ENCODE results near the gene YJU2. TPM values are rescaled to one million over a fixed set of nuclear protein-coding genes. Genes with fewer than 3 reads are reported as not detected.

YJU2 gene
- total and polyA plus RNA-seq, 8 donors, result 13.2 to 21.0 (median 17.8) TPM

DNA sequence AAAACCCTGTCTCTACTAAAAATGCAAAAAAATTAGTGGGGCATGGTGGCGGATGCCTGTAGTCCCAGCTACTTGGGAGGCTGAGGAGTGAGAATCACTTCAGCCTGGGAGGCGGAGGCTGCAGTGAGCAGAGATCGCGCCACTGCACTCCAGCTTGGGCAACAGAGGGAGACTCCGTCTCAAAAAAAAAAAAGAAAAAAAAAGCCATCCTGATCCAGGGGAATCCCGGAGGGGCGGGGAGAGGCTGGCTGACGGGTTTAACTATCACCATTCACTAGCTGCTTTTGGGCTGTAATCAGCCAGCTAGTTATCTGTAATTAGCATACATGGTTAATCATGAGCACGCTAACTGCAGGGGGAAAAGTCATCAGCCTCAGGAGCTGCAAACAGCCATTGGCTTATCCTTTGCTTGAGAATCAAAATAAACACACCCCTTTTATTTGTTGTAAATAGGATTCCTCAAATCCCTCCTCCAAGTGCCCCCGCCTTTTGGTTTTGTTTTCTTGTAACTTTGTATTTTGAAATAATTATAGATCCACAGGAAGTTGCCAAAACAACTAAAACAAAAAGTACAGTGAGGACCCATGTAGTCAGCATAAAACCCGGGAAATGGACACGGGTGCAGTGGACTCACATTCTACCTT is 67.1 kb downstream of the YJU2 start:
- TF ChIP-seq, protein P1, sequence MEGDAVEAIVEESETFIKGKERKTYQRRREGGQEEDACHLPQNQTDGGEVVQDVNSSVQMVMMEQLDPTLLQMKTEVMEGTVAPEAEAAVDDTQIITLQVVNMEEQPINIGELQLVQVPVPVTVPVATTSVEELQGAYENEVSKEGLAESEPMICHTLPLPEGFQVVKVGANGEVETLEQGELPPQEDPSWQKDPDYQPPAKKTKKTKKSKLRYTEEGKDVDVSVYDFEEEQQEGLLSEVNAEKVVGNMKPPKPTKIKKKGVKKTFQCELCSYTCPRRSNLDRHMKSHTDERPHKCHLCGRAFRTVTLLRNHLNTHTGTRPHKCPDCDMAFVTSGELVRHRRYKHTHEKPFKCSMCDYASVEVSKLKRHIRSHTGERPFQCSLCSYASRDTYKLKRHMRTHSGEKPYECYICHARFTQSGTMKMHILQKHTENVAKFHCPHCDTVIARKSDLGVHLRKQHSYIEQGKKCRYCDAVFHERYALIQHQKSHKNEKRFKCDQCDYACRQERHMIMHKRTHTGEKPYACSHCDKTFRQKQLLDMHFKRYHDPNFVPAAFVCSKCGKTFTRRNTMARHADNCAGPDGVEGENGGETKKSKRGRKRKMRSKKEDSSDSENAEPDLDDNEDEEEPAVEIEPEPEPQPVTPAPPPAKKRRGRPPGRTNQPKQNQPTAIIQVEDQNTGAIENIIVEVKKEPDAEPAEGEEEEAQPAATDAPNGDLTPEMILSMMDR (IDR thresholded peaks at IDR 0.05), result no peak
- Histone ChIP-seq H3K9me3 (no peaks in the 10 kb centered on the region), H3K27ac (peak overlapping the region in 1 of 2 donors; percentile 18), H3K4me3 (no peak overlapping the region), H3K36me3 (no peaks in the 10 kb centered on the region), H3K27me3 (no peaks in the 10 kb centered on the region), H3K4me1 (peaks cover 0 to 7% of the 10 kb centered on the region in 2 donors)
- intact Hi-C loops (cut with DNase I), result no loop called here
- ATAC-seq, result no peak
- peak in 1 of 4 donors; percentile 33 for DNase-seq

DNA sequence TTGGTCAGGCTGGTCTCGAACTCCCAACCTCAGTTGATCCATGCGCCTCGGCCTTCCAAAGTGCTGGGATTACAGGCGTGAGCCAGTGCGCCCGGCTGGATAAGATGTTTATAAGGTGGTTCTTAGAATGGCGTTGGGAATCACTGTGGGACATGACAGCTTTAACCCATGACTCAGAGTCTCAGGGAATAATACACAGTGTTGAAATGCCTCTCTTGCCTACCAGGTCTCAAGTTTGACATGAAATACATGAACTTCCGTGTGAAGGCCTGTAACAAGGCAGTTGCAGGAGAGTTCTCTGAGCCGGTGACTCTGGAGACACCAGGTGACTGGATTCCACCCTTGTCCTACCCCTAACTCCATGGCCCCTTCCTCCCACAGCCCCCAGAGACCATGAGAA is 70.1 kb downstream of the YJU2 start:
- Histone ChIP-seq H3K9me3 (peaks cover 0 to 16% of the 10 kb centered on the region in 2 donors), H3K4me1 (peaks cover 0 to 7% of the 10 kb centered on the region in 2 donors), H3K4me3 (no peak overlapping the region), H3K36me3 (no peaks in the 10 kb centered on the region), H3K27me3 (no peaks in the 10 kb centered on the region), H3K27ac (no peak overlapping the region)
- DNase-seq (peak in 1 of 4 donors; percentile 12), ATAC-seq (no peak)
- intact Hi-C loops (cut with DNase I), result no loop called here
- TF ChIP-seq, protein P1 (IDR thresholded peaks at IDR 0.05), result no peak

DNA sequence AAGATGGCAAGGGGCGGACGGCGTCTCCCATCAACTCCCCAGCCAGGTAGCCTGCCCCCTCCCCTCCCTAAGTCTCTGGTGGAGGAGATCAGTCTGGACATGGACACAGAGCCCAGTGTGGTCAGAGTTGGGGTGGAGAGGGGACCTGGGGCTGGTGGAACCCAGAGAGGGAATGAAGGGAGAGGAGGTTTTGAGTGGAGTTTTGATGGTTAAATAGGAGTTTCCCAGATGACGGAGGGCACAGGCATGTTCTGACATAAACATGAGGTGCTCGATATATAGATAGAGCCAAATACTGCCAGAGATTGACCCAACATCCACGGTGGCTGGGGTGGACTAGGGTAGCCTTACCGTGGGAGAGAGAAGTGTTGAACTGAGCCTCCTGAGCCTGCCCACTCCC is 71.6 kb downstream of the YJU2 start:
- no peak overlapping the region for H3K27ac ChIP-seq
- H3K36me3 ChIP-seq, result no peaks in the 10 kb centered on the region
- no peak overlapping the region for H3K4me3 ChIP-seq
- peaks cover 0 to 7% of the 10 kb centered on the region in 2 donors for H3K4me1 ChIP-seq
- DNase-seq (no peak), ATAC-seq (no peak)
- intact Hi-C loops (cut with DNase I), result no loop called here
- H3K9me3 ChIP-seq, result peaks cover 0 to 21% of the 10 kb centered on the region in 2 donors
- TF ChIP-seq, protein P1 (IDR thresholded peaks at IDR 0.05), result no peak
- H3K27me3 ChIP-seq, result no peaks in the 10 kb centered on the region

Other genes with a start within 250 kb of the YJU2 start
- 10 to 100 TPM; 24.3 to 26.9 TPM for gene PIAS4, start 239.3 kb upstream of the YJU2 start, total RNA-seq
- gene PIAS4, start 239.3 kb upstream of the YJU2 start, polyA plus RNA-seq (ENCODE audit: insufficient read length in 6 of 6), result 10 to 100 TPM; 20.9 to 29.9 (median 23.0) TPM
- gene ZBTB7A, start 180.2 kb upstream of the YJU2 start, total RNA-seq, result 10 to 100 TPM; 38.8 to 49.5 TPM
- gene ZBTB7A, start 180.2 kb upstream of the YJU2 start, polyA plus RNA-seq (ENCODE audit: insufficient read length in 6 of 6), result 10 to 100 TPM in 3 of 6 donors, 1 to 10 TPM in 3; 7.1 to 14.3 (median 10.5) TPM
- 100 to 1,000 TPM; 129 to 143 TPM for gene MAP2K2, start 123.0 kb upstream of the YJU2 start, total RNA-seq
- gene MAP2K2, start 123.0 kb upstream of the YJU2 start, polyA plus RNA-seq (ENCODE audit: insufficient read length in 6 of 6), result 100 to 1,000 TPM in 5 of 6 donors, 10 to 100 TPM in 1; 97.2 to 121 (median 111) TPM
- gene CREB3L3, start 93.4 kb upstream of the YJU2 start, total RNA-seq, result not detected
- gene CREB3L3, start 93.4 kb upstream of the YJU2 start, polyA plus RNA-seq (ENCODE audit: insufficient read length in 6 of 6), result not detected
- gene SIRT6, start 64.5 kb upstream of the YJU2 start, total RNA-seq, result 10 to 100 TPM; 20.8 to 21.9 TPM
- gene SIRT6, start 64.5 kb upstream of the YJU2 start, polyA plus RNA-seq (ENCODE audit: insufficient read length in 6 of 6), result 10 to 100 TPM; 17.8 to 24.7 (median 19.0) TPM
- 1 to 10 TPM in 1 of 2 donors, under 1 TPM in 1; 0.58 to 2.1 TPM for gene ANKRD24, start 64.4 kb upstream of the YJU2 start, total RNA-seq
- gene ANKRD24, start 64.4 kb upstream of the YJU2 start, polyA plus RNA-seq (ENCODE audit: insufficient read length in 6 of 6), result 1 to 10 TPM in 5 of 6 donors, under 1 TPM in 1; 0.86 to 2.3 (median 1.3) TPM
- 1 to 10 TPM; 1.5 to 6.0 TPM for gene EBI3, start 17.6 kb upstream of the YJU2 start, total RNA-seq
- under 1 TPM; 0.39 to 0.73 (median 0.56) TPM for gene EBI3, start 17.6 kb upstream of the YJU2 start, polyA plus RNA-seq (ENCODE audit: insufficient read length in 6 of 6)
- gene SHD, start 32.2 kb downstream of the YJU2 start, total RNA-seq, result not detected
- gene SHD, start 32.2 kb downstream of the YJU2 start, polyA plus RNA-seq (ENCODE audit: insufficient read length in 6 of 6), result under 1 TPM in 5 of 6 donors, not detected in 1; 0.21 to 0.28 (median 0.21) TPM
- under 1 TPM; 0.71 to 0.85 TPM for gene TMIGD2, start 55.3 kb downstream of the YJU2 start, total RNA-seq
- gene TMIGD2, start 55.3 kb downstream of the YJU2 start, polyA plus RNA-seq (ENCODE audit: insufficient read length in 6 of 6), result under 1 TPM; 0.22 to 0.56 (median 0.34) TPM
- under 1 TPM in 1 of 2 donors, not detected in 1; 0.55 TPM for gene FSD1, start 57.5 kb downstream of the YJU2 start, total RNA-seq
- gene FSD1, start 57.5 kb downstream of the YJU2 start, polyA plus RNA-seq (ENCODE audit: insufficient read length in 6 of 6), result 1 to 10 TPM; 1.0 to 1.9 (median 1.5) TPM
- gene STAP2, start 91.7 kb downstream of the YJU2 start, total RNA-seq, result 10 to 100 TPM; 14.1 to 28.1 TPM
- gene STAP2, start 91.7 kb downstream of the YJU2 start, polyA plus RNA-seq (ENCODE audit: insufficient read length in 6 of 6), result 10 to 100 TPM; 33.3 to 41.5 (median 36.9) TPM
- gene MPND, start 96.5 kb downstream of the YJU2 start, total RNA-seq, result 10 to 100 TPM; 21.9 to 31.3 TPM
- gene MPND, start 96.5 kb downstream of the YJU2 start, polyA plus RNA-seq (ENCODE audit: insufficient read length in 6 of 6), result 10 to 100 TPM; 19.9 to 27.3 (median 25.8) TPM
- 10 to 100 TPM; 64.6 to 71.8 TPM for gene SH3GL1, start 153.5 kb downstream of the YJU2 start, total RNA-seq
- 100 to 1,000 TPM in 2 of 6 donors, 10 to 100 TPM in 4; 74.2 to 119 (median 91.5) TPM for gene SH3GL1, start 153.5 kb downstream of the YJU2 start, polyA plus RNA-seq (ENCODE audit: insufficient read length in 6 of 6)
- gene CHAF1A, start 155.6 kb downstream of the YJU2 start, total RNA-seq, result 10 to 100 TPM; 15.6 to 24.1 TPM
- gene CHAF1A, start 155.6 kb downstream of the YJU2 start, polyA plus RNA-seq (ENCODE audit: insufficient read length in 6 of 6), result 10 to 100 TPM; 18.5 to 29.3 (median 24.8) TPM
- gene UBXN6, start 210.7 kb downstream of the YJU2 start, total RNA-seq, result 10 to 100 TPM; 86.0 to 89.5 TPM
- 100 to 1,000 TPM in 1 of 6 donors, 10 to 100 TPM in 5; 70.2 to 101 (median 84.9) TPM for gene UBXN6, start 210.7 kb downstream of the YJU2 start, polyA plus RNA-seq (ENCODE audit: insufficient read length in 6 of 6)
- 10 to 100 TPM; 30.9 to 36.6 TPM for gene HDGFL2, start 225.2 kb downstream of the YJU2 start, total RNA-seq
- gene HDGFL2, start 225.2 kb downstream of the YJU2 start, polyA plus RNA-seq (ENCODE audit: insufficient read length in 6 of 6), result 10 to 100 TPM; 59.3 to 87.4 (median 75.3) TPM

All from left lung (tissue), 10 donors.